RWPE2 (cell line): ENCODE results near the gene WNT11.

Experiments
- ATAC-seq: fragments of 200-7000 bp; cut with Tn5 transposase; 3 replicates; pipeline ENCODE4 v1.9.1; 2021; ENCODE audit warnings: low read depth
- DNase-seq: peaks from one replicate; pipeline ENCODE4 v3.0.0-alpha.2; 2020; ENCODE audit warnings: low spot score
- H3K27ac ChIP-seq: fragments of 450-650 bp; 2 replicates; pipeline ENCODE4 v1.5.1; 2017; ENCODE audit warnings: mild to moderate bottlenecking; ENCODE audit not compliant: poor library complexity, severe bottlenecking
- H3K27me3 ChIP-seq: fragments of 250-450 bp; sonication (Bioruptor Pico); 2 replicates; pipeline ENCODE4 v1.5.1; 2021; ENCODE audit warnings: mild to moderate bottlenecking, moderate library complexity; ENCODE audit not compliant: insufficient read depth, poor library complexity, severe bottlenecking
- H3K36me3 ChIP-seq: fragments of 250-450 bp; sonication (Bioruptor Pico); 2 replicates; pipeline ENCODE4 v1.5.1; 2020; ENCODE audit warnings: low read depth, mild to moderate bottlenecking, moderate library complexity
- H3K4me1 ChIP-seq: fragments of 250-450 bp; sonication (Bioruptor Pico); 2 replicates; pipeline ENCODE4 v1.5.1; 2021; ENCODE audit warnings: mild to moderate bottlenecking, moderate library complexity; ENCODE audit not compliant: insufficient read depth, poor library complexity, severe bottlenecking
- H3K4me3 ChIP-seq: fragments of 250-450 bp; sonication (Bioruptor Pico); 2 replicates; pipeline ENCODE4 v1.5.1; 2021; ENCODE audit warnings: mild to moderate bottlenecking, moderate library complexity; ENCODE audit not compliant: severe bottlenecking
- H3K9me3 ChIP-seq: fragments of 250-450 bp; sonication (Bioruptor Pico); 2 replicates; pipeline ENCODE4 v1.5.1; 2021; ENCODE audit warnings: mild to moderate bottlenecking, moderate library complexity; ENCODE audit not compliant: severe bottlenecking
- TF ChIP-seq, protein P1 (sequence below): fragments of 450-650 bp; IDR thresholded peaks from one replicate; pipeline ENCODE4 v1.5.1; 2017; ENCODE audit warnings: mild to moderate bottlenecking, moderate library complexity; ENCODE audit not compliant: poor library complexity, severe bottlenecking

The WNT11 gene

DNA sequence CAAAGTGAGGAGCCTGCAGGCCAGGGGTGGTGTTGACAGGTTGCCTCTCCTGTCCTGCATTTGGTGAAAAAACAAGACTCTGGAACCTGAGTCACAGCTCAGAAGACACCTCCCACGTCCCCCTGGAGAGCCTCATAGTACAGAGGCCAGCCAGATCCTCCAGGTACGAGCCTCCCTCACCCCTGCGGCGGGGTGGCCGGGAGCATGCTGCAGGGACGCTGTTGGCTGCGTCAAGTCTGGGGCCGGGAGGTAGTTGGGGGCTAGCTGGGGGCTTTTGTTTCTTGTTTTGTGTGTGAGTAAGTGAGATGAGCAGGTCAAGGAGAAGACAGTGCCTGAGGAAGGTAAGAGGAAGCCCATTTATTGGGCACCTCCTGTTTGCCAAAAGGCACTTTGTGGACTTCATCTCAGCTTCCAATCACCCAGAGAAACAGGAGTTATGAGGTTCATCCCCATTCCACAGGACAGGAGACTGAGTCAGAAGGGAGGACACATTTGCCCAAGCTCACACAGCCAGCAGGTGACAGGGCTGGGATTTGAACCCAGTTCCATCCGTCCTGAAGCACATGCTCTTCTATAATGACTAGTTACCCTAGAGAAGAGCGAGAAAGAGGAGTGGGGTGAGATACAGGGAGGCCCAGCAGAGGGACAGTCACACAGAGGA lies 18.3 kb upstream of the WNT11 start:
- no peaks in the 10 kb centered on the region for H3K9me3 ChIP-seq
- H3K4me3 ChIP-seq: no peak overlapping the region
- H3K4me1 ChIP-seq: no peaks in the 10 kb centered on the region
- DNase-seq (no peak), ATAC-seq (no peak)
- no peak overlapping the region for H3K27ac ChIP-seq
- H3K27me3 ChIP-seq: no peaks in the 10 kb centered on the region
- TF ChIP-seq, protein P1, sequence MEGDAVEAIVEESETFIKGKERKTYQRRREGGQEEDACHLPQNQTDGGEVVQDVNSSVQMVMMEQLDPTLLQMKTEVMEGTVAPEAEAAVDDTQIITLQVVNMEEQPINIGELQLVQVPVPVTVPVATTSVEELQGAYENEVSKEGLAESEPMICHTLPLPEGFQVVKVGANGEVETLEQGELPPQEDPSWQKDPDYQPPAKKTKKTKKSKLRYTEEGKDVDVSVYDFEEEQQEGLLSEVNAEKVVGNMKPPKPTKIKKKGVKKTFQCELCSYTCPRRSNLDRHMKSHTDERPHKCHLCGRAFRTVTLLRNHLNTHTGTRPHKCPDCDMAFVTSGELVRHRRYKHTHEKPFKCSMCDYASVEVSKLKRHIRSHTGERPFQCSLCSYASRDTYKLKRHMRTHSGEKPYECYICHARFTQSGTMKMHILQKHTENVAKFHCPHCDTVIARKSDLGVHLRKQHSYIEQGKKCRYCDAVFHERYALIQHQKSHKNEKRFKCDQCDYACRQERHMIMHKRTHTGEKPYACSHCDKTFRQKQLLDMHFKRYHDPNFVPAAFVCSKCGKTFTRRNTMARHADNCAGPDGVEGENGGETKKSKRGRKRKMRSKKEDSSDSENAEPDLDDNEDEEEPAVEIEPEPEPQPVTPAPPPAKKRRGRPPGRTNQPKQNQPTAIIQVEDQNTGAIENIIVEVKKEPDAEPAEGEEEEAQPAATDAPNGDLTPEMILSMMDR: no peak
- no peaks in the 10 kb centered on the region for H3K36me3 ChIP-seq

DNA sequence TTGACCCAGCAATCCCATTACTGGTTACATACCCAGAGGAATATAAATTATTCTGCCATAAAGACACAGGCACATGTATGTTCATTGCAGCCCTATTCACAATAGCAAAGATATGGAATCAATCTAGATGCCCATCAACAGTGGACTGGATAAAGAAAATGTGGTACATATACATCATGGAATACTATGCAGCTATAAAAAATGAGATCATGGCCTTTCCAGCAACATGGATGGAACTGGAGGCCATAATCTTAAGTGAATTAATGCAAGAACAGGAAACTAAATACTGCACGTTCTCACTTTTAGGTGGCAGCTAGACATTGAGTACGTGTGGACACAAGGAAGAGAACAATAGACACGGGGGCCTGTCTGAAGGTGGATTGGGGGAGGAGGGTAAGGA lies 15.1 kb upstream of the WNT11 start:
- ATAC-seq (no peak), DNase-seq (no peak)
- H3K4me1 ChIP-seq: no peaks in the 10 kb centered on the region
- H3K4me3 ChIP-seq: no peak overlapping the region
- H3K9me3 ChIP-seq: no peaks in the 10 kb centered on the region
- H3K36me3 ChIP-seq: no peaks in the 10 kb centered on the region
- no peaks in the 10 kb centered on the region for H3K27me3 ChIP-seq
- H3K27ac ChIP-seq: no peak overlapping the region
- TF ChIP-seq, protein P1: no peak

DNA sequence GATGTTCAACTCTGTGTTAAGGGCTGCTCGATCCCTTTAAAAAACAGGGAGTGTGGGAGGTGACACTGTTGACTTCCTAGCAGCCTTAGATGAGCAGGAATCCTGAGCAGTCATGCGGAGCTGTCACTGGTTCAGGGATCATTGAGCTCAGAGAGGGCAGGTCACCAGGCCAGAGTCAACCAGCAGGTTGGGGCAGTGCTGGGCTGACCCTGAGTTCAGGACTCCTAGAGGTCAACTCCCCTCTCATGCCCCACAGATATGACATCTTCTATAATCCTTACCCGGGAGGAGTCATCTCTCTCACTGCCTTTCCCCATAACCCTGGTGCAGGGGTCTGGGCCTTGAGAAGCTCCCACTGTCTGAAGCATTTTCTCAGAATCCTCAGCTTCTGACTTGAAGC lies 12.9 kb upstream of the WNT11 start:
- DNase-seq (no peak), ATAC-seq (no peak)
- Histone ChIP-seq H3K4me1 (no peaks in the 10 kb centered on the region), H3K4me3 (no peak overlapping the region), H3K36me3 (no peaks in the 10 kb centered on the region), H3K27me3 (no peaks in the 10 kb centered on the region), H3K9me3 (no peaks in the 10 kb centered on the region), H3K27ac (no peak overlapping the region)
- TF ChIP-seq, protein P1: no peak

DNA sequence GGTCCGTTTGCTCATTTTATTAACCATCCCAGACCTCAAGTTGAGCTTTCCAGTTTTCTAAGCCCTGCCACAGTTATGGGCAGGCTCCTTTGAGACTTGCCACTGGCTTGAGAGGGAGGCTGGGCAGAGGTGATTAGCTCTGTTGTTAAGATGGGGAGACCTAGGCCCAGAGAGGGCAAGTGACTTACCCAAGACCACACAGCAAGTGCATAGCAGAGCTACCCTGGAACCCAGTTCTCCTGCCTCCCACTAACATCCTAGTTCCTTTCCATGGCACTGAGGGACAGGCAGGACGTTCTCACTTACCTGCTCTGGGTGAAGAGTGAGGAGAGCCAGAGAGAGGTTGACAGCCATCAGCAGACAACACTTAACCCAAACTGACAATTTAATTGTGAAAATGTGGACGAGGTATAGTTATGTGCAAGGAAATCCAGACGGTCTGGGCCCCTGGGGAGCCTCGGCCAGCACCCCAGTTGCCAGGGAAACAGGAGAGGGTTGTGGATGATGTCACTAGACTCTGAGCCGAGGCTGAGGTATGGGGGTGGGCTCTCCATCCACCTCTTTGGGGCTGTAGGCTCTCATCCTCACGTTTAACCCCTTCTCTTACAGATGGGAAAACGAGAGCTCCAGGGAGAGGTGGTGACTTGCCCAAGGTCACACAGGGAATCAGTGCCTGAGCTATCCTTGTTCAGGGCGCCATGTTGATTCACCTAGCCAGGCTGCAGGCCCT lies 12.3 kb upstream of the WNT11 start:
- TF ChIP-seq, protein P1: no peak
- Histone ChIP-seq H3K27ac (no peak overlapping the region), H3K4me1 (no peaks in the 10 kb centered on the region), H3K27me3 (no peaks in the 10 kb centered on the region), H3K36me3 (no peaks in the 10 kb centered on the region), H3K4me3 (no peak overlapping the region), H3K9me3 (no peaks in the 10 kb centered on the region)
- DNase-seq: no peak
- no peak for ATAC-seq

DNA sequence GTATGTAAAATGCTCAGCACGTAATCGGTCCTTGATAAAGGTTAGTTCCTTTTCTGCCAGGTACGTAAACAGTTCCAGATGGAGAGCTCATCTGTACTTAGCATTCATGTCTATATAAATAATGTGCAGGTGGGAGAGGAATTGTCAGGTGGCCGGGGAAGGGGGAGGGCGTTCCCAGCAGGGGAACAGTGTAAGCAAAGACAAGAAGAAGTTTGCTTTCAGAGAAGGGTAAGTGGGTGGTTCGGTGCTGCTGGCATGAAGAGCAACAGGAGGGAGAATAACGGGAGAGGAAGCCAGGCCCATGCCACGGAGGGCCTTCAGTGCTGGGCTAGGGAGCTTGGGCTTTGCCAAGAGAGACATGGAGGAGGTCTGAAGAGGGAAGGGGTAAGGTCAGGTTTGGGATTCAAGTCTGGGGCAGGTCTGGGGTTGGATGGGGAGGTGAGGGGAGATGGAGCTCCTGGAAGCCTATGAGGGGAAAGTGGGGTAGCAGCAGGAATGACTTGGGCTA lies 11.4 kb upstream of the WNT11 start:
- Histone ChIP-seq H3K4me3 (no peak overlapping the region), H3K27ac (no peak overlapping the region), H3K36me3 (no peaks in the 10 kb centered on the region), H3K27me3 (no peaks in the 10 kb centered on the region), H3K4me1 (no peaks in the 10 kb centered on the region), H3K9me3 (no peaks in the 10 kb centered on the region)
- TF ChIP-seq, protein P1: no peak
- DNase-seq: no peak
- no peak for ATAC-seq
